ENCODE measurements around the gene LRRC56. TPM values are rescaled to one million over a fixed set of nuclear protein-coding genes. Genes with fewer than 3 reads are reported as not detected.

The LRRC56 gene
- total and polyA plus RNA-seq, 8 donors, result 1.8 to 4.7 (median 2.9) TPM

DNA sequence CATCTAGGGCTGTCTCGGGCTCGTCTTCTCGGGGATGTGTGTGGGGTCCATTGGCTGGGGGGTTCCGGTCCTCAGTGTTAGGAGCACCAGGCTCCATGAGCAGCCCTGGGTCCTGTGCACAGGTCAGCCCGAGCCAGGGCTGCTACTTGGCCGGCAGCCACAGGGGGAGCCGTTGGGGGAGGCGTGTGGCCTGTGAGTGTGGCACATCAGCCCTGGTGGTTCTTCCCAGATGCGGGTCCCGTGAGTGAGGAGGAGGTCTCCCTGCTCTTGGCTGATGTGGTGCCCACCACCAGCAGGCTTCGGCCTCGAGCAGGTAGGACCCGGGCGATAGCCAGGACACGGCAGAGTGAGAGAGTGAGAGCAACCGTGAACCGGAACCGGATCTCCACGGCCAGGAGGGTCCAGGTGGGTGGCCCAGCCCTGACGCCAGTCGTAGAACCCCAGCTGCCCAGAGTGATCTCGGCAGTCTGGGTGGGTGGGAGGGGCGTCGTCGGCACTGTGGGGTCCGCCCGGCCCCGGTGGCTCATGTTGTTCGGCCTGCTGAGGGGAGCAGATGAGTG lies 59.9 kb downstream of the LRRC56 start:
- Histone ChIP-seq H3K9me3 (no peaks in the 10 kb centered on the region), H3K27ac (no peak overlapping the region), H3K27me3 (no peaks in the 10 kb centered on the region), H3K4me1 (no peaks in the 10 kb centered on the region), H3K4me3 (no peak overlapping the region), H3K36me3 (peaks cover 3 to 100% of the 10 kb centered on the region in 2 donors)
- DNase-seq (no peak), ATAC-seq (no peak)
- intact Hi-C loops (cut with DNase I), result no loop called here
- TF ChIP-seq, protein P1, sequence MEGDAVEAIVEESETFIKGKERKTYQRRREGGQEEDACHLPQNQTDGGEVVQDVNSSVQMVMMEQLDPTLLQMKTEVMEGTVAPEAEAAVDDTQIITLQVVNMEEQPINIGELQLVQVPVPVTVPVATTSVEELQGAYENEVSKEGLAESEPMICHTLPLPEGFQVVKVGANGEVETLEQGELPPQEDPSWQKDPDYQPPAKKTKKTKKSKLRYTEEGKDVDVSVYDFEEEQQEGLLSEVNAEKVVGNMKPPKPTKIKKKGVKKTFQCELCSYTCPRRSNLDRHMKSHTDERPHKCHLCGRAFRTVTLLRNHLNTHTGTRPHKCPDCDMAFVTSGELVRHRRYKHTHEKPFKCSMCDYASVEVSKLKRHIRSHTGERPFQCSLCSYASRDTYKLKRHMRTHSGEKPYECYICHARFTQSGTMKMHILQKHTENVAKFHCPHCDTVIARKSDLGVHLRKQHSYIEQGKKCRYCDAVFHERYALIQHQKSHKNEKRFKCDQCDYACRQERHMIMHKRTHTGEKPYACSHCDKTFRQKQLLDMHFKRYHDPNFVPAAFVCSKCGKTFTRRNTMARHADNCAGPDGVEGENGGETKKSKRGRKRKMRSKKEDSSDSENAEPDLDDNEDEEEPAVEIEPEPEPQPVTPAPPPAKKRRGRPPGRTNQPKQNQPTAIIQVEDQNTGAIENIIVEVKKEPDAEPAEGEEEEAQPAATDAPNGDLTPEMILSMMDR (IDR thresholded peaks at IDR 0.05), result no peak

GRCh38 chr11:598005-598680 lies 60.8 kb downstream of the LRRC56 start:
- Histone ChIP-seq H3K27ac (no peak overlapping the region), H3K4me1 (no peaks in the 10 kb centered on the region), H3K27me3 (no peaks in the 10 kb centered on the region), H3K9me3 (no peaks in the 10 kb centered on the region), H3K36me3 (peaks cover 1 to 100% of the 10 kb centered on the region in 2 donors), H3K4me3 (no peak overlapping the region)
- peak in 1 of 4 donors; percentile 67 for DNase-seq
- no peak for ATAC-seq
- TF ChIP-seq, protein P1 (IDR thresholded peaks at IDR 0.05), result no peak
- intact Hi-C loops (cut with DNase I), result no loop called here

DNA sequence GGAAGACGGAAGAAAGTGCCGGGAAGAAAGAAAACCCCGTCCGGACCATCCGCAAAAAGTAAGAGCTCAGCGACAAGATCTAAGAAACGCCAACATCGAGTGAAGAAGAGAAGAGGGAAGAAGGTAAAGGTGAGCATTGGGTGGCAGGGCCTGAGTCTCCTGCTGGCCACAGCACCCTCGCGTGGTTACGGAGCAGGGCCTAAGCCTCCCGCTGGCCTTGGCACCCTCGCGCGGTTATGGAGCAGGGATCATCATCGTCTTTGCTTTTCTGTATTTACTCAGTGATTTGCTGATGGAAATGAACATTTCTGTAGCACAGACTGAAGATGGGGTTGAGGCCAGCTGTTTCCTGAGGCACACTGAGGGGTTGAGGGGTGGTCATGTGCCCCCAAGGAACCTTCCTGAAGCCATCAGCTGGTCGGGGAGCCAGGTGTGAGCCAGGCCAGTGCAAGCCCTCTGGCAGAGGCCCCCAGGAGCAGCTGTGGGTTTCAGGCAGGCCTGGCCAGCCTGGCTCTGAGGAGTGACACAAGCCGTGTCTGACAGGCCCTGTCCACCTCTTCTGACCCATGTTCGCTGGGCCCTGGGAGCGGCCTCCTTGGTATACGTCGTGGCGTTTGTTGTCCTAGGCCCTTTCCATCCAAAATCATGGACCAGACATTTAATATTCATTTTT lies 64.4 kb downstream of the LRRC56 start:
- H3K27ac ChIP-seq, result no peak overlapping the region
- H3K36me3 ChIP-seq, result peaks cover 0 to 100% of the 10 kb centered on the region in 2 donors
- no peak for ATAC-seq
- TF ChIP-seq, protein P1 (IDR thresholded peaks at IDR 0.05), result no peak
- H3K4me1 ChIP-seq, result no peaks in the 10 kb centered on the region
- no peaks in the 10 kb centered on the region for H3K9me3 ChIP-seq
- no peak overlapping the region for H3K4me3 ChIP-seq
- intact Hi-C loops (cut with DNase I), result no loop called here
- DNase-seq, result peak in 1 of 4 donors; percentile 70
- no peaks in the 10 kb centered on the region for H3K27me3 ChIP-seq

- H3K27ac ChIP-seq, result no peak overlapping the region
- intact Hi-C loops (cut with DNase I), result no loop called here
- no peaks in the 10 kb centered on the region for H3K27me3 ChIP-seq
- H3K36me3 ChIP-seq, result peaks cover 0 to 100% of the 10 kb centered on the region in 2 donors
- no peak overlapping the region for H3K4me3 ChIP-seq
- DNase-seq (no peak), ATAC-seq (no peak)
- no peaks in the 10 kb centered on the region for H3K9me3 ChIP-seq
- H3K4me1 ChIP-seq, result no peaks in the 10 kb centered on the region
- TF ChIP-seq, protein P1 (IDR thresholded peaks at IDR 0.05), result no peak
These were observed 65.8 kb downstream of the LRRC56 start for GRCh38 chr11:603154-603553.

Small RNAs within 50 kb of the gene (microRNA-seq; reads per million reads assigned to microRNA genes)
- 51.4 to 120 reads per million in 2 donors for gene MIR210

Other genes starting within 250 kb of the LRRC56 start
- gene PGGHG, start 248.4 kb upstream of the LRRC56 start, total RNA-seq, result 10 to 100 TPM; 47.7 to 75.3 TPM
- 10 to 100 TPM; 14.2 to 22.9 (median 19.5) TPM for gene PGGHG, start 248.4 kb upstream of the LRRC56 start, polyA plus RNA-seq (ENCODE audit: insufficient read length in 6 of 6)
- not detected for gene IFITM5, start 238.0 kb upstream of the LRRC56 start, total RNA-seq
- under 1 TPM in 4 of 6 donors, not detected in 2; 0.18 to 0.91 (median 0.57) TPM for gene IFITM5, start 238.0 kb upstream of the LRRC56 start, polyA plus RNA-seq (ENCODE audit: insufficient read length in 6 of 6)
- gene IFITM2, start 229.7 kb upstream of the LRRC56 start, total RNA-seq, result 100 to 1,000 TPM; 398 to 886 TPM
- gene IFITM2, start 229.7 kb upstream of the LRRC56 start, polyA plus RNA-seq (ENCODE audit: insufficient read length in 6 of 6), result 100 to 1,000 TPM; 106 to 184 (median 152) TPM
- 100 to 1,000 TPM in 1 of 2 donors, 10 to 100 TPM in 1; 98.7 to 149 TPM for gene IFITM1, start 223.5 kb upstream of the LRRC56 start, total RNA-seq
- 10 to 100 TPM in 5 of 6 donors, 1 to 10 TPM in 1; 6.3 to 20.1 (median 13.7) TPM for gene IFITM1, start 223.5 kb upstream of the LRRC56 start, polyA plus RNA-seq (ENCODE audit: insufficient read length in 6 of 6)
- 1,000 to 10,000 TPM in 1 of 2 donors, 100 to 1,000 TPM in 1; 724 to 1,115 TPM for gene IFITM3, start 216.7 kb upstream of the LRRC56 start, total RNA-seq
- gene IFITM3, start 216.7 kb upstream of the LRRC56 start, polyA plus RNA-seq (ENCODE audit: insufficient read length in 6 of 6), result 100 to 1,000 TPM; 269 to 498 (median 350) TPM
- 1 to 10 TPM; 1.4 to 2.3 TPM for gene B4GALNT4, start 168.0 kb upstream of the LRRC56 start, total RNA-seq
- 10 to 100 TPM; 47.9 to 78.7 (median 59.0) TPM for gene B4GALNT4, start 168.0 kb upstream of the LRRC56 start, polyA plus RNA-seq (ENCODE audit: insufficient read length in 6 of 6)
- gene PKP3, start 143.3 kb upstream of the LRRC56 start, total RNA-seq, result 10 to 100 TPM; 43.3 to 48.6 TPM
- gene PKP3, start 143.3 kb upstream of the LRRC56 start, polyA plus RNA-seq (ENCODE audit: insufficient read length in 6 of 6), result 10 to 100 TPM; 11.0 to 15.5 (median 12.6) TPM
- gene SIGIRR, start 122.5 kb upstream of the LRRC56 start, total RNA-seq, result 10 to 100 TPM; 59.0 to 74.8 TPM
- 10 to 100 TPM; 24.2 to 43.7 (median 30.3) TPM for gene SIGIRR, start 122.5 kb upstream of the LRRC56 start, polyA plus RNA-seq (ENCODE audit: insufficient read length in 6 of 6)
- gene ANO9, start 95.5 kb upstream of the LRRC56 start, total RNA-seq, result 10 to 100 TPM; 20.2 to 28.0 TPM
- 1 to 10 TPM; 4.0 to 9.5 (median 7.3) TPM for gene ANO9, start 95.5 kb upstream of the LRRC56 start, polyA plus RNA-seq (ENCODE audit: insufficient read length in 6 of 6)
- 10 to 100 TPM; 25.6 to 27.9 TPM for gene PTDSS2, start 87.2 kb upstream of the LRRC56 start, total RNA-seq
- gene PTDSS2, start 87.2 kb upstream of the LRRC56 start, polyA plus RNA-seq (ENCODE audit: insufficient read length in 6 of 6), result 10 to 100 TPM; 21.5 to 30.3 (median 24.8) TPM
- gene RNH1, start 30.3 kb upstream of the LRRC56 start, total RNA-seq, result 100 to 1,000 TPM; 185 to 243 TPM
- 100 to 1,000 TPM in 1 of 6 donors, 10 to 100 TPM in 5; 69.3 to 112 (median 88.3) TPM for gene RNH1, start 30.3 kb upstream of the LRRC56 start, polyA plus RNA-seq (ENCODE audit: insufficient read length in 6 of 6)
- 10 to 100 TPM; 43.2 to 52.4 TPM for gene HRAS, start 2.0 kb upstream of the LRRC56 start, total RNA-seq
- 10 to 100 TPM; 32.4 to 40.6 (median 37.1) TPM for gene HRAS, start 2.0 kb upstream of the LRRC56 start, polyA plus RNA-seq (ENCODE audit: insufficient read length in 6 of 6)
- gene LMNTD2, start 23.2 kb downstream of the LRRC56 start, total RNA-seq, result 1 to 10 TPM; 4.1 to 4.5 TPM
- gene LMNTD2, start 23.2 kb downstream of the LRRC56 start, polyA plus RNA-seq (ENCODE audit: insufficient read length in 6 of 6), result 1 to 10 TPM; 1.6 to 5.2 (median 2.5) TPM
- 10 to 100 TPM; 42.1 to 57.2 TPM for gene RASSF7, start 23.4 kb downstream of the LRRC56 start, total RNA-seq
- gene RASSF7, start 23.4 kb downstream of the LRRC56 start, polyA plus RNA-seq (ENCODE audit: insufficient read length in 6 of 6), result 10 to 100 TPM; 17.6 to 31.1 (median 26.3) TPM
- 10 to 100 TPM; 23.9 to 32.7 TPM for gene PHRF1, start 38.9 kb downstream of the LRRC56 start, total RNA-seq
- 10 to 100 TPM; 18.6 to 29.5 (median 23.5) TPM for gene PHRF1, start 38.9 kb downstream of the LRRC56 start, polyA plus RNA-seq (ENCODE audit: insufficient read length in 6 of 6)
- gene IRF7, start 78.4 kb downstream of the LRRC56 start, total RNA-seq, result 10 to 100 TPM; 38.8 to 50.4 TPM
- gene IRF7, start 78.4 kb downstream of the LRRC56 start, polyA plus RNA-seq (ENCODE audit: insufficient read length in 6 of 6), result 10 to 100 TPM in 5 of 6 donors, 1 to 10 TPM in 1; 9.8 to 14.7 (median 12.8) TPM
- not detected for gene CDHR5, start 87.4 kb downstream of the LRRC56 start, total RNA-seq
- under 1 TPM; 0.46 to 0.77 (median 0.69) TPM for gene CDHR5, start 87.4 kb downstream of the LRRC56 start, polyA plus RNA-seq (ENCODE audit: insufficient read length in 6 of 6)
- gene SCT, start 89.7 kb downstream of the LRRC56 start, total RNA-seq, result not detected
- 1 to 10 TPM; 1.6 to 3.0 (median 2.5) TPM for gene SCT, start 89.7 kb downstream of the LRRC56 start, polyA plus RNA-seq (ENCODE audit: insufficient read length in 6 of 6)
- gene DRD4, start 99.7 kb downstream of the LRRC56 start, total RNA-seq, result under 1 TPM; 0.29 to 0.52 TPM
- 1 to 10 TPM in 2 of 6 donors, under 1 TPM in 4; 0.51 to 1.0 (median 0.82) TPM for gene DRD4, start 99.7 kb downstream of the LRRC56 start, polyA plus RNA-seq (ENCODE audit: insufficient read length in 6 of 6)
- gene DEAF1, start 157.7 kb downstream of the LRRC56 start, total RNA-seq, result 10 to 100 TPM; 28.3 to 28.6 TPM
- 10 to 100 TPM; 35.6 to 52.9 (median 41.0) TPM for gene DEAF1, start 157.7 kb downstream of the LRRC56 start, polyA plus RNA-seq (ENCODE audit: insufficient read length in 6 of 6)
- 10 to 100 TPM; 23.6 to 25.2 TPM for gene TMEM80, start 158.3 kb downstream of the LRRC56 start, total RNA-seq
- gene TMEM80, start 158.3 kb downstream of the LRRC56 start, polyA plus RNA-seq (ENCODE audit: insufficient read length in 6 of 6), result 10 to 100 TPM; 26.9 to 34.5 (median 31.9) TPM
- gene EPS8L2, start 168.7 kb downstream of the LRRC56 start, total RNA-seq, result 100 to 1,000 TPM; 114 to 190 TPM
- gene EPS8L2, start 168.7 kb downstream of the LRRC56 start, polyA plus RNA-seq (ENCODE audit: insufficient read length in 6 of 6), result 10 to 100 TPM; 52.5 to 92.2 (median 76.8) TPM
- gene TALDO1, start 209.9 kb downstream of the LRRC56 start, total RNA-seq, result 100 to 1,000 TPM; 206 to 322 TPM
- gene TALDO1, start 209.9 kb downstream of the LRRC56 start, polyA plus RNA-seq (ENCODE audit: insufficient read length in 6 of 6), result 100 to 1,000 TPM; 100 to 124 (median 115) TPM
- 10 to 100 TPM; 57.9 to 63.7 TPM for gene GATD1, start 240.0 kb downstream of the LRRC56 start, total RNA-seq
- gene GATD1, start 240.0 kb downstream of the LRRC56 start, polyA plus RNA-seq (ENCODE audit: insufficient read length in 6 of 6), result 10 to 100 TPM; 51.7 to 87.1 (median 67.1) TPM